Thoracic aorta endothelial cell (primary cell): ENCODE results near the gene BOC. TPM values are rescaled to one million over a fixed set of nuclear protein-coding genes. Genes with fewer than 3 reads are reported as not detected.

ENCODE experiments used
- total RNA-seq: library from RNA; depleted of rRNA; stranded (reverse); fragments of >200 nt; gene quantifications from 2 replicates; pipeline ENCODE4 v1.2.3, GENCODE V29; 2012

The BOC gene
- total RNA-seq: 0.40 and 0.86 TPM in 2 replicates

DNA sequence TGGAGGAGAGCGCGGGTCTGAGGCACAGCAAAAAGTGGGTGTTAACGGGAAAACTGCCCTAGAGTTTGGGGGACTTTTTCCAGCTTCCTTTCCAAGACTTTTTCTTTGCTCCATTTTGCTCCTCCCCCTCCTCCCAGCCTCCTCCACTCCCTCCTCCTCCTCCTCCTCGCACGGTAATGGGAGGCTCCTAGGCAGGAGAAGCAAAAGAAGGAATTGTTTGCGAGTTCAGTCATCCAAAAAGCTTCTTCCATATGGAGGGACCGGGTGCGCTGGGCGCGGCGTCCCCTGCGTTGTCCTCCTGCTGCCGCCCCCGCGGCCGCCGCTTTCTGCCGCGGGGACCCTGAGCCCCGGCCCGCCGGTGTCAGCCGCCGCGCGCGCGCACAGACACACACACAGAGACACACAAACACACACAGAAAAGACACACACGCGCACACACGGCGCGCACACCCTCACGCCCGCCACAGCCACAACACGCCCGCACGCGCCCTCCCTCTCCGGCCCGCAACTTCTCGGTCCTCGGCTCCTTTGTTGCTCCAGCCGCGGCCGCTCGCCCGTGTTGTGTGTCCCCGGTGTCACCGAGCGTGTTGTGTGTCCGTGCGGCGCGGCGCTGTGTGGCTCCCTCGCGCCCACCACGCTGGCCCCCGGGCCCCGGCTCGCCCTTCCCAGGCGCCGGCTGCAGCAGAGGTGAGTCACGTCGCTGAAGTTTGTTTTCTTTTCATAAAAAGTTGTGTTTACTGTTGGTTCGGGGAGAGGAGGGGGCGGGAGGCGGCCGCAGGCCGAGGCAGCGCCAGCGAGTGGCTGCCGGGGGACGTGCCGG is at the start of gene BOC:
BOC (plus strand) TSS at position 228 of the 820 bp plus-strand sequence. CDS start 38,246 bp downstream, outside the sequence.

Other genes with a start within 250 kb of the BOC start
- gene CD200R1, start 236.5 kb upstream of the BOC start, total RNA-seq: 0.07 TPM in 1 of 2 replicates, not detected in the other
- 35.7 and 49.2 TPM in 2 replicates for gene GTPBP8, start 220.6 kb upstream of the BOC start, total RNA-seq
- gene CFAP44, start 229.9 kb downstream of the BOC start, total RNA-seq: 5.1 and 6.0 TPM in 2 replicates